MM.1S (cell line): ENCODE data around the gene TMEM106C.

Source experiments
- DNase-seq: peaks from one replicate; pipeline ENCODE4 v3.0.0-alpha.2; 2015
- H2AFZ ChIP-seq: fragments of 300-600 bp; sonication (generic); 2 replicates; pipeline ENCODE4 v1.6.0; 2016; ENCODE audit warnings: antibody characterized with exemption, low read length
- H3F3A ChIP-seq: fragments of 300-600 bp; sonication (generic); 2 replicates; pipeline ENCODE4 v1.6.1; 2016; ENCODE audit warnings: mild to moderate bottlenecking, antibody characterized with exemption, low read length, moderate library complexity, mixed read lengths; ENCODE audit not compliant: insufficient read depth
- H3K27ac ChIP-seq: fragments of 300-600 bp; sonication (generic); 2 replicates; pipeline ENCODE4 v1.5.1; 2016; ENCODE audit warnings: mild to moderate bottlenecking, low read length
- H3K27me3 ChIP-seq: fragments of 300-600 bp; sonication (generic); replicated peaks from 2 replicates; pipeline ENCODE4 v1.6.0; 2016; ENCODE audit warnings: low read length; ENCODE audit not compliant: insufficient read depth
- H3K36me3 ChIP-seq: fragments of 300-600 bp; sonication (generic); replicated peaks from 2 replicates; pipeline ENCODE4 v1.6.1; 2016; ENCODE audit warnings: mild to moderate bottlenecking, low read length, mixed read lengths; ENCODE audit not compliant: insufficient read depth
- H3K4me1 ChIP-seq: fragments of 300-600 bp; sonication (generic); 2 replicates; pipeline ENCODE4 v1.6.1; 2016; ENCODE audit warnings: low read length, mixed read lengths
- H3K4me2 ChIP-seq: fragments of 300-600 bp; sonication (generic); 2 replicates; pipeline ENCODE4 v1.6.0; 2016; ENCODE audit warnings: low read depth, low read length
- H3K4me3 ChIP-seq: fragments of 300-600 bp; sonication (generic); 2 replicates; pipeline ENCODE4 v1.5.1; 2016; ENCODE audit warnings: low read length, mixed read lengths
- H3K79me2 ChIP-seq: fragments of 300-600 bp; sonication (generic); 2 replicates; pipeline ENCODE4 v1.6.1; 2016; ENCODE audit warnings: mixed run types, low read length, mixed read lengths
- H3K9ac ChIP-seq: fragments of 300-600 bp; sonication (generic); 2 replicates; pipeline ENCODE4 v1.6.1; 2016; ENCODE audit warnings: low read length, mixed read lengths
- H3K9me2 ChIP-seq: fragments of 300-600 bp; sonication (generic); replicated peaks from 2 replicates; pipeline ENCODE4 v1.6.1; 2016; ENCODE audit warnings: mild to moderate bottlenecking, low read length, mixed read lengths; ENCODE audit not compliant: insufficient read depth
- H3K9me3 ChIP-seq: fragments of 300-600 bp; sonication (generic); replicated peaks from 2 replicates; pipeline ENCODE4 v1.6.1; 2016; ENCODE audit warnings: mild to moderate bottlenecking, low read length, mixed read lengths; ENCODE audit not compliant: insufficient read depth
- H4K20me1 ChIP-seq: fragments of 300-600 bp; sonication (generic); 2 replicates; pipeline ENCODE4 v1.6.1; 2016; ENCODE audit warnings: mild to moderate bottlenecking, low read length, moderate library complexity, mixed read lengths; ENCODE audit not compliant: insufficient read depth
- EZH2 ChIP-seq: fragments of 300-600 bp; sonication (generic); optimal IDR thresholded peaks from 2 replicates; pipeline ENCODE3; 2017; ENCODE audit warnings: low read depth, mild to moderate bottlenecking, antibody characterized with exemption, low read length, mixed read lengths
- EZH2phosphoT487 ChIP-seq: fragments of 300-600 bp; sonication (generic); IDR thresholded peaks from 2 replicates; pipeline ENCODE4 v1.6.1; 2018; ENCODE audit warnings: antibody characterized with exemption, low read length
- TF ChIP-seq, protein P1 (sequence below): fragments of 300-600 bp; sonication (generic); IDR thresholded peaks from 2 replicates; pipeline ENCODE4 v1.5.1; 2016; ENCODE audit warnings: antibody characterized with exemption, low read length, mixed read lengths

TMEM106C gene

GRCh38 chr12:47972895-47973294, 9.5 kb downstream of the TMEM106C start:
- H3K9me3 ChIP-seq = no peaks in the 10 kb centered on the region
- DNase-seq = no peak
- H3K27me3 ChIP-seq = no peaks in the 10 kb centered on the region

GRCh38 chr12:47973870-47974269, 10.5 kb downstream of the TMEM106C start:
- Histone ChIP-seq H3F3A (no peaks in the 10 kb centered on the region), H3K4me1 (no peaks in the 10 kb centered on the region), H3K4me3 (no peak overlapping the region), H3K36me3 (no peaks in the 10 kb centered on the region), H3K9me3 (no peaks in the 10 kb centered on the region), H2AFZ (no peak overlapping the region), H3K4me2 (no peak overlapping the region), H3K27ac (no peak overlapping the region), H4K20me1 (no peaks in the 10 kb centered on the region), H3K9me2 (no peaks in the 10 kb centered on the region), H3K79me2 (no peaks in the 10 kb centered on the region), H3K9ac (no peak overlapping the region), H3K27me3 (no peaks in the 10 kb centered on the region)
- TF ChIP-seq EZH2phosphoT487 (no peak), EZH2 (no peak)
- TF ChIP-seq, protein P1, sequence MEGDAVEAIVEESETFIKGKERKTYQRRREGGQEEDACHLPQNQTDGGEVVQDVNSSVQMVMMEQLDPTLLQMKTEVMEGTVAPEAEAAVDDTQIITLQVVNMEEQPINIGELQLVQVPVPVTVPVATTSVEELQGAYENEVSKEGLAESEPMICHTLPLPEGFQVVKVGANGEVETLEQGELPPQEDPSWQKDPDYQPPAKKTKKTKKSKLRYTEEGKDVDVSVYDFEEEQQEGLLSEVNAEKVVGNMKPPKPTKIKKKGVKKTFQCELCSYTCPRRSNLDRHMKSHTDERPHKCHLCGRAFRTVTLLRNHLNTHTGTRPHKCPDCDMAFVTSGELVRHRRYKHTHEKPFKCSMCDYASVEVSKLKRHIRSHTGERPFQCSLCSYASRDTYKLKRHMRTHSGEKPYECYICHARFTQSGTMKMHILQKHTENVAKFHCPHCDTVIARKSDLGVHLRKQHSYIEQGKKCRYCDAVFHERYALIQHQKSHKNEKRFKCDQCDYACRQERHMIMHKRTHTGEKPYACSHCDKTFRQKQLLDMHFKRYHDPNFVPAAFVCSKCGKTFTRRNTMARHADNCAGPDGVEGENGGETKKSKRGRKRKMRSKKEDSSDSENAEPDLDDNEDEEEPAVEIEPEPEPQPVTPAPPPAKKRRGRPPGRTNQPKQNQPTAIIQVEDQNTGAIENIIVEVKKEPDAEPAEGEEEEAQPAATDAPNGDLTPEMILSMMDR = no peak
- no peak for DNase-seq

More at GRCh38 chr12:47972895-47973294, 9.5 kb downstream of the TMEM106C start:
- H4K20me1 ChIP-seq = no peaks in the 10 kb centered on the region
- H3K9me2 ChIP-seq = no peaks in the 10 kb centered on the region
- H3F3A ChIP-seq = no peaks in the 10 kb centered on the region
- no peaks in the 10 kb centered on the region for H3K36me3 ChIP-seq
- H3K4me2 ChIP-seq = no peak overlapping the region
- no peak overlapping the region for H3K27ac ChIP-seq
- H3K79me2 ChIP-seq = no peaks in the 10 kb centered on the region
- no peak overlapping the region for H2AFZ ChIP-seq
- no peak overlapping the region for H3K4me3 ChIP-seq
- no peaks in the 10 kb centered on the region for H3K4me1 ChIP-seq
- TF ChIP-seq, protein P1 = no peak
- TF ChIP-seq EZH2phosphoT487 (no peak), EZH2 (no peak)
- H3K9ac ChIP-seq = no peak overlapping the region

GRCh38 chr12:47975036-47975620, 11.7 kb downstream of the TMEM106C start:
- TF ChIP-seq, protein P1 = no peak
- TF ChIP-seq EZH2 = no peak
- no peak for TF ChIP-seq EZH2phosphoT487
- Histone ChIP-seq H3K79me2 (no peaks in the 10 kb centered on the region), H3K4me2 (no peak overlapping the region), H3K9me2 (no peaks in the 10 kb centered on the region), H3K4me3 (no peak overlapping the region), H3K27me3 (no peaks in the 10 kb centered on the region), H3K9ac (no peak overlapping the region), H3F3A (no peaks in the 10 kb centered on the region), H2AFZ (no peak overlapping the region), H3K27ac (no peak overlapping the region), H3K36me3 (no peaks in the 10 kb centered on the region), H4K20me1 (no peaks in the 10 kb centered on the region), H3K4me1 (no peaks in the 10 kb centered on the region), H3K9me3 (no peaks in the 10 kb centered on the region)
- DNase-seq = no peak
